Measurements from ENCODE around the gene YIPF1.
"Not testable (repeated sequence)": the region's sequence is repeated elsewhere in the genome, so short reads cannot be mapped to it uniquely, and the experiment has no call there.

The YIPF1 gene

DNA sequence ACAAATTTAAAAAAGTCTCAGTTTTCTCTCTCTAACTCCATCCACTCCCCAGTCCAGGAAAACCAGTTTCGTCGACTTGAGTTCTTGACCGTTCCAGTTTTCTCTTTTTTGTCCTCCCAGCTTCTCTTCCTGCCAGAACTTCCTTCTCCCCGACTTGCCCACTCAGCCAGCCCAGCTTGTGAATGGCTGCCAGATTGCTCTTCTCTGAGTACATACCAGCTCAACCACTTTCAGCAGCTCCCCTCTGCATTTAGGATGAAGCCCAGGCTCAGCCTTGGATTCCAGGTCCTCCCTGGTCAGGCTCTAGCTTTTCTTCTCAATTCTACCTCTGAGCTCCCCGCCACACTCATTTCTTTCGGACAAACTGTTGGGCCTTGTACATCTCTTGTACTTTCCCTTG, 5.8 kb upstream of the YIPF1 start:
- DNase-seq (ENCODE audit: low read depth in 2 of 3, low spot score in 2 of 3), result no peak

DNA sequence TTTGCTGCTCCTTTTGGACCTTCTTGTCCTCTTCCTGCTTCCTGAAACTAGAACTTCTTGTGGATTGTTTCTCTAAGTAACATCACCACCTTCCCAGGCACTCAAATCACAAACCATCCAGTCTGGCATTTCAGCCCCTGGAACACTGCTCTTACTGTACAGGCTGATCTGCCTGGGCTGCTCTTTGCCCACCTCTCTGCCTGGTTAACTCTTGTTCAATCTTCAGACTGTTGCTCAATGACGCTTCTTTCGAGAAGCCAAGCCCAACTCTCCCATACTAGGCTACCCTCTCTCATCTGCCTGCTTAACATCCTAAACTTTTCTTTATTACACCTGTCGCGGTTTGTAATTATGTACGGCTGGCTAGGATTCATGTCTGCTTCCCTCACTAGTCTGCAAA, 5.0 kb upstream of the YIPF1 start:
- no peak for DNase-seq (ENCODE audit: low read depth in 2 of 3, low spot score in 2 of 3)

DNA sequence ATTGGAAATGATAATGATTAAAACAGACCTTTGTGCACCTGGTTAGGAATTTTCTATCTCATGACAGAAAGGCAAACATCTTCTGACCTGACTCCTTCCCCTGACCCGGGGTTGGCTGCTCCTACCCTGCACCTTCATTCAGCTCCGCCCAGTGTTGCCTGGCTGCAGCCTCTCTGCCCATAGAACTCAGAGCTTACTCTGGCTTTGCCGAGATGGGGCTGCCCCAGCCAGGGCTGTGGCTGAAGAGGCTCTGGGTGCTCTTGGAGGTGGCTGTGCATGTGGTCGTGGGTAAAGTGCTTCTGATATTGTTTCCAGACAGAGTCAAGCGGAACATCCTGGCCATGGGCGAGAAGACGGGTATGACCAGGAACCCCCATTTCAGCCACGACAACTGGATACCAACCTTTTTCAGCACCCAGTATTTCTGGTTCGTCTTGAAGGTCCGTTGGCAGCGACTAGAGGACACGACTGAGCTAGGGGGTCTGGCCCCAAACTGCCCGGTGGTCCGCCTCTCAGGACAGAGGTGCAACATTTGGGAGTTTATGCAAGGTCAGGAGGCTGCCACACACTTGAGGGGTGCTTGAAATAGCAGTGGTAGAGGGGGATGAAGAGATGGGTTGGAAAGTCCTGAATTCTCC, 4.5 kb upstream of the YIPF1 start, which contains the start of gene DIO1:
Gene DIO1, plus strand, starts transcription at position 189 of the 638 bp plus-strand sequence. Its CDS starts 24 bp downstream, at position 213.
- DNase-seq (ENCODE audit: low read depth in 2 of 3, low spot score in 2 of 3), result no peak

DNA sequence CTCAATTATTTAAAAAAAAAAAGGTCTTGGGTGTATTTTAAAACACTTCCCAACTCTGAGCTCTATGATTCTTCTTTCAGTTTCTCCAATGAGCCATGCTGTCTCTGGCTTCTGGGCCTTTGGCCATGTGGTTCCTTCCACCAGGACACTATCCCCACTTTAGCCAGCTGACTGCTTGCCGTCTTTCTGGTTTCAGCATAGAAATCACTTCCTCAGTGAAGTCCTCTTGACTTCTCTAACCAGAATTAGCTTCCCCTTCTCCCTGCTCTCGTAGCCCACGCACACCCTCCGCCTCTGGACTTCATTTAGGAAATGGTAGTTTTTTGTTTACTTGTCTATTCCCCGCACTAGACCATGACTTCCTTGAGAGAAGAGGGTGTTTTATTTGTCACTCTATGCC, 3.3 kb upstream of the YIPF1 start:
- no peak for DNase-seq (ENCODE audit: low read depth in 2 of 3, low spot score in 2 of 3)

DNA sequence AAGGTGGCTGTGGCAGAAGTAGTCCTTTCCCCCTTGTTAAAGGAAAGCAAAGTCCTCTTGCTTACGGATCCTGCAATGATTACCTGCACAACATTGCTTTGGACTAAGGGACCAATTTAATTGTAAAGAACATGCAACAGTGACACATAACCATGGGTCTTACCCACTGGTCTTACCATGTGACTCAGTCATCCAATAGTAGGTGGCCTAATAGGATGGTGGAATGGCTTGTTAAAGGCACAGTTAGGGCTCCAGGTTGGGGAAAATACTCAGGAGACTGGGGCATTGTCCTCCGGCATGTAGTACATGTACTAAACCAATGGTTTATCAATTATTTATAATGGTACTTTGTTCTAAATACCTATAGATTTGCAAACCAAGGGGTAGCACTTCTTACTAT, 2.1 kb upstream of the YIPF1 start:
- no peak for DNase-seq (ENCODE audit: low read depth in 2 of 3, low spot score in 2 of 3)

DNA sequence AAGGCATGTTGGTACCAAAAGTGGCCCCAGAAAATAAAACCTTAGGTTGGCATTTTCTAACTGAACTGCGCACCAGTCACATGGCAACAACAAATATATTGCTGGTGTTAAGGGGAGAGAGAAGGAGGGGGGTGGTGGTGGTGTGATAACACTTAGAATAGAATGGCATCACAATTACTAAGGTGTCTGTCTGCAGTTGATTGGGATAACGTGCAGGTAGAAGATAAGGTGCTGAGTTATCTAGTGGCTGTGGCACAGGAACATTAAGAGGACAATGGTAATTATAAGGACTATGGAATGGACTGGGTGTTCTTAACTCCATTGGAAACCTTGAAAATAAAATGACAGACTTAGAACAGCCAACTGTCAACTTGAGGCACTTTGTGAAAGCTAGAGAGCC, 1.4 kb upstream of the YIPF1 start:
- DNase-seq (ENCODE audit: low read depth in 2 of 3, low spot score in 2 of 3), result no peak

DNA sequence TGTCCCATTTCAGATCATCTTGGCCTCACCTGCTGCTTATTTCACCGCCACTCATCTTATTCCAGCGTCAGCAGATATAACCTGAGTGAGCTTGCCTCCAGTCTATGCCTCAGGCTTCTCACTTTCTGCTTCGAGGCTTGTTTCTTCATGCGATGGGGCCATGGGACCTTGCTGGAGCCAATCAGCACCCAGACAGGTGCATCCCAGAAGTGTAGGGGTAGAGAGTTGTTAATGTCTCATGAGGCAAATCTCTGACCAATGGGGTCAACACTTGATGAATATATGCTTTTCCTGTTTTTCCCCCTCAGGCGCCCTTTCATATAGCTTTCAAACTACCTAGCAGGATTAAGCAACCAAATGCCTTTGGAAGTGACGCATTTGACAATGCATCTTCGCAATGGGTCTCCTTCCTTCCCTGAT, 935 bp upstream of the YIPF1 start:
- DNase-seq (ENCODE audit: low read depth in 2 of 3, low spot score in 2 of 3), result no peak

DNA sequence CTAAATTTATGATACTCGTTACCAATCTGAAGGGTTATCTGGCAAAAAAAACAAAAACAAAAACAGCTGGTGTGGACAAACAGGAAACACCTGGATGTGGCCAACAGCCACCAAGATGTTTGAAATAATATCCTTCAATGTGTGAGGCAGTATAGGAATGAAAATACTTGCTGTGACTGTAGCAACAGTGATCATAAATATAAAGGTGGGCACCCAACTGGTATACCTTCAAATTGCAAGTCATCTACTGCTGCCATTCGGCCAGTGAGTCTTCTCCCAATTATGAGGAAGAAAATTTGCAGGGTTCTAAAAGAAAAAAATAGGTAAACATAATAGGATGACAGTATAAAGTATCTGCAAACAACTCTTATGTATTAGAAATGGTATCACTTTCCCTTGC, 916 bp downstream of the YIPF1 start:
- DNase-seq (ENCODE audit: low read depth in 2 of 3, low spot score in 2 of 3), result no peak

DNA sequence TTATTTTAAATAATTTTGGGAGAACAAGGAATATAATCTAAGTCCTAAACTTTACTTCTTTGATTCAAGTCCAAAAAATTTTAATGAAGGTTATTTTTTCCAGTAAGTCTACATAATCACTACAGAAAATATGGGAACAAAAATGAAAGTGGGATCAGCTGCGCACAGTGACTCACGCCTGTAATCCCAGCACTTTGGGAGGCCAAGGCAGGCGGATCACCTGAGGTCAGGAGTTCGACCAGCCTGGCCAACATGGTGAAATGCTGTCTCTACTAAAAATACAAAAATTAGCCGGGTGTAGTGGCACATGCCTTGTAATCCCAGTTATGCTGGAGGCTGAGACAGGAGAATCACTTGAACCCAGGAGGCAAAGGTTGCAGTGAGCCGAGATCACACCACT, 6.0 kb downstream of the YIPF1 start:
- not testable (repeated sequence) for DNase-seq (ENCODE audit: low read depth in 2 of 3, low spot score in 2 of 3)

DNA sequence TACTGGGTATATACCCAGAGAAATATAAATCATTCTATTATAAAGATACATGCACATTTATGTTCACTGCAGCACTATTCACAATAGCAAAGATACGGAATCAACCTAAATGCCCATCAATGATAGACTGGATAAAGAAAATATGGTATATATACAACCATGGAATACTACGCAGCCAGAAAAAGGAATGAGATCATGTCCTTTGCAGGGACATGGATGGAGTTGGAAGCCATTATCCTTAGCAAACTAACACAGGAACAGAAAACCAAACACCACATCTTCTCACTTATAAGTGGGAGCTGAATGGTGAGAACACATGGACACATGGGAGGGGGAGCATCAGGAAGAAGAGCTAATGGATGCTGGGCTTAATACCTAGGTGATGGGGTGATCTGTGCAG, 7.7 kb downstream of the YIPF1 start:
- DNase-seq (ENCODE audit: low read depth in 2 of 3, low spot score in 2 of 3), result not testable (repeated sequence)

DNA sequence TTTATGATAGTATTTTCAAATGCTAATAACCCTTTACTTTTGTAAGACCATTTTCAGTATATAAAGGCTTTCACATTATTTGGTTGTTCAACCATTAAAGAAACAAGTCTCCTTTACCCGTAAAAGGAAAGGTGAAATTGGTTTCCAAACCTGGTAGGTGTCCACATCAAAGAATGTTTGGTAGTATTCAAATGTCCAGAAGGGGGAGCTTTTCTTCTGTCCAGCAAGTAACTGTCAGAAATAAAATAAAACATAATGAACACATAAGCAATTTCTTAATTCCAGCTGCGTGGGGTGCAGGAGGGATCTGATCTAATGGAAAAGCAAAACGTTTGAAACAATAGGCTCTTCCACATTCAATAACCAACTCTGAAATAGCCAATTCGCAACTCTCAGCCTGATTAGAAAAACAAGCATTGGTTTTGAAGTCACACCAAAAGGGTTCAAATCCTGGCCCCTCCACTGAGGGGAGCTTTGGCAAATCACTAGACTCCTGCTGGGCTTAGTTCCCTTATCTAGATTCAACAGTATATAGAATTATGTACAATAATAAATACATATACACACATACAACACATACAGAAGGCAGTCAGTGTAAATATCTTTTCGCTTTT, 11.0 kb downstream of the YIPF1 start:
- DNase-seq (ENCODE audit: low read depth in 2 of 3, low spot score in 2 of 3), result no peak

DNA sequence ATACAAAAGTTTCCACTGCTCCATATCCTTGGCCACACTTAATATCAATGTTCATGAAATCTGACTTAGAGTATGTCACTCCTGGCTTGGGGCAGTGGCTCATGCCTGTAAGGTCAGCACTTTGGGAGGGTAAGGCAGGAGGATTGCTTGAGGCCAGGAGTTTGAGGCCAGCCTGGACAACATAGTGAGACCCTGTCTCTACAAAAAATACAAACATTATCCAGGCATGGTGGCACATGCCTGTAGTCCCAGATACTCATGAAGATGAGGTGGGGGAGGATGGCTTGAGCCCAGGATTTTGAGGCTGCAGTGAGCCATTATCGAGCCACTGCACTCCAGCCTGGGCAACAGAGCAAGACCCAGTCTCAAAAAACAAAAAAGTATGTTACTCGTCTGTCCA, 14.4 kb downstream of the YIPF1 start:
- DNase-seq (ENCODE audit: low read depth in 2 of 3, low spot score in 2 of 3), result not testable (repeated sequence)

DNA sequence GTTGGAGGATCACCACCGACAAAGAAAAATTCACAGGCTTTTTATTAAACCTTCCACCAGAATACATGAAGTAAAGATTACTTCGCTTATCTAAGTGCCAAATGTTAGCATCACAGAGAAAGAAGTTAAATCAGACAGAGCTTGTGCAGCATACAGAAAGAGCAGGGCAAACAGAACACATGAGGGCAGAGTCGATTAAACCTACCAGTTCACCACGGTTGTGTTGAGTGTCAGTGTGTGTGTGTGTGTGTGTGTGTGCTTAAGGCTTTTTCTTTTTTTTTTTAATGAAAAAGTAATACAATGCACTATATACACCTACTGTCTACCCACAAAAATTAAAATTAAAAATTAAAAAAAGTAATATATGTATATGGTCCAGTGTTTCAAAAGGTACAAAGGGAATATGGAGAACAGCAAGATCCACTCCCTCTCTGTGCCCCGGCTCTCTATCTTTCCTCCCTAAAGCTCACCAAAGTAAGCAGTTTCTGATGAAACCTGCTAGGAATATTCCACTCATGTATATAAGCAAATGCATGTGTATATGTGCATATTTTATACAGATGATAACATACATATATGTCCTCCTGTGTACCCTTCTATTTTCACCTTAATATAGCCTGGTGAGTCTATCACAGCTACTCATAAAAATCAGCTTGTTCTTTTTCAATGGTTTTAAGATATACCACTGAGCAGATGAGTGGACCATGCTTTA, 17.7 kb downstream of the YIPF1 start:
- DNase-seq (ENCODE audit: low read depth in 2 of 3, low spot score in 2 of 3), result no peak

DNA sequence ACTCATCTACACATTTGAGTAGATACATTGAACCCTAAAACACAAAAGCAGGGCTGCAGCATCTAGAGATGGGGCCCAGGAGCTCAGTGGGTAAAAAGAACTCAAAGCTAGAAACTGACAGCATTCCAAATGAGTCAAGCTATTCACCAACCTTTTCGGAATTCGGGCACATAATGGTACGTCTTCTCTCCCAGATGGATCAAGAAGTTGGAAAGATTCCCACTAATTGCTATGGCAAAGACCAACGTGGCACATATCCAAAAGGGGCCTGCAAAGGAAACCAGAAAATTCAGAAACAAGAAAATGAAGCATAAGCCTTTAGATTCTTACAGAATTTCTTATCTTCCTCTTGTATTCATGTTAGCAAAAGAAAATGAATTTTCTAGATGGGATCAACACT, 18.4 kb downstream of the YIPF1 start:
- DNase-seq (ENCODE audit: low read depth in 2 of 3, low spot score in 2 of 3), result no peak

DNA sequence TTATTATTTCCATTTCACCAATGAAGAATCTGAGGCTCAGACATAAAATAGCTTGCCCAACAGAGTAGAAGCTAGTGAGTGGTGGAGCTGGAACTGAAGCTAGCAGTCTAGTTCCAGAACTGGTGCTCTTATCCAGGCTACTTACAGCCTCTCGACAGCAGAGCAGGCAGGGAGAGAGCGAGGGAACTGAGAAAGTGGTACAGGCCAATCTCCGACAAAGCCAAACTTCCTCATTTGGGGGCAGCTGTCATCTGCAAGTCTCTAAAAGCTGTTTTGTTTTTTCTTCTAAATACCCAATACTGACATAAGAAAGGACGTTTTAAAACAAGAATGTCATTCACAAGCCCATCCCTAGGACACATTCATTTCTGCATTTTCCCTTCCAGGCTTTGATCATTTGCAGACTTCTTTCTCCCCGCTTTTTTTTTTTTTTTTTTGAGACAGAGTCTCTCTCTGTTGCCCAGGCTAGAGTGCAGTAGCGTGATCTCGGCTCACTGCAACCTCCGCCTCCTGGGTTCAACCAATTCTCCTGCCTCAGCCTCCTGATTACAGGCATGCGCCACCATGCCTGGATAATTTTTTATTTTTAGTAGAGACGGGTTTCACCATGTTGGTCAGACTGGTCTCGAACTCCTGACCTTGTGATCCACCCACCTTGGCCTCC, 20.0 kb downstream of the YIPF1 start:
- no peak for DNase-seq (ENCODE audit: low read depth in 2 of 3, low spot score in 2 of 3)

DNA sequence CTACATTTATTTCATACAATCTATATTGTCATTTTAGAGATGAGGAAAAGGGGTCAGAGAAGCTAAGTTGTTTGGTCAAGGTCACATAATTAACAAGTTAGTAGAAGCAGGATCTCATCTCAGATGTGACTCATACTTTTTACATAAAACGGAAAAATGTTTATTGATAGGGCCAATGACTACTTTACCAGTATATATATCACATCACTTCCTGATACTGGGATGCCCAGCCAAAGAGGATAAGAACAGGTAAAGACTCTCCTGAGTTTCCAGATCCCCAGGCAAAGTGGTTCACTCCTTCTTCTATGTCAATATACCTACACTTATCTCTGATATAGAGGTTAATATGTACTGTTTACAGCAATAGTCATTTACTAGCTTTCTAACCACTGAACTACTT, 21.0 kb downstream of the YIPF1 start:
- DNase-seq (ENCODE audit: low read depth in 2 of 3, low spot score in 2 of 3), result no peak

DNA sequence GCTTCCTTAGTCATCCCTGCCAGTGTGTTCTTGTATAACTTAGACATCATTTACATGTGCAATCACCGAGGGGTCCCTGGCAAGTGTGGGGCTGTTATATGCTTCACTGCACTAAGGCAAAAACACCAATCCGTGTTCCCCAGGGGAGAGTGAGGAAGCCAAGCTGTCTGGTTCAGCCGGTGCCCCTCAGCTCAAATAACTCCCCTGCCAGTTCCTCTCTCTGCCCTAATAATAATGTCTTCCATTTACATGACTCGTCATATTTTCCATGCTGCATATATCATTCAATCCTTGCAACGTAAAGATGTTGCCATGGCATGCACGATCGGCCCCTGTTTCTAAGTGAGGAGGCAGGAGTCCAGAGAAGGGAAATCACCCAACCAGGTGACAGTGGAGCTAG, 27.1 kb downstream of the YIPF1 start:
- DNase-seq (ENCODE audit: low read depth in 2 of 3, low spot score in 2 of 3), result no peak

DNA sequence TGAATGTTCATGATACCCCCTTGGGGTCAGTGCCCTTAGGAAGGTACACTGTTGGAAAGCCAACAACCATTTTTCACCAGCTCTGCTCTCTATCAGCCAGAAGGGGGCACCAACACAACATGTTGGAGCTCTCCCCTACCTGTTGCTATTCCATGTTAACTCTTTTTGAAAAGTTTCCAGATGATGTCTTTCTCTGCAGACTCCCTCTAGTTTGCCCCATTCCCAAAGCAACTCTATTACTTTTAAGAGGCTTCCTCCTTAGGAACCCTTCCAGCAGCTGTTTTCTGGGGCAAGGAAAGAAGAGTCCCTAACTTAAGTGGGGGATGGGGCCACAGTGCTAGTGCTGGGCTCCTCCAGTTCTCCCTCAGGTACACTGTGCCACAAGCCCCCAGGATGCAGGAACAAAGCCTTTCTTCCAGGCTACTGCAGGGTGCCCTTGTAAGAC, 28.6 kb downstream of the YIPF1 start:
- no peak for DNase-seq (ENCODE audit: low read depth in 2 of 3, low spot score in 2 of 3)

DNA sequence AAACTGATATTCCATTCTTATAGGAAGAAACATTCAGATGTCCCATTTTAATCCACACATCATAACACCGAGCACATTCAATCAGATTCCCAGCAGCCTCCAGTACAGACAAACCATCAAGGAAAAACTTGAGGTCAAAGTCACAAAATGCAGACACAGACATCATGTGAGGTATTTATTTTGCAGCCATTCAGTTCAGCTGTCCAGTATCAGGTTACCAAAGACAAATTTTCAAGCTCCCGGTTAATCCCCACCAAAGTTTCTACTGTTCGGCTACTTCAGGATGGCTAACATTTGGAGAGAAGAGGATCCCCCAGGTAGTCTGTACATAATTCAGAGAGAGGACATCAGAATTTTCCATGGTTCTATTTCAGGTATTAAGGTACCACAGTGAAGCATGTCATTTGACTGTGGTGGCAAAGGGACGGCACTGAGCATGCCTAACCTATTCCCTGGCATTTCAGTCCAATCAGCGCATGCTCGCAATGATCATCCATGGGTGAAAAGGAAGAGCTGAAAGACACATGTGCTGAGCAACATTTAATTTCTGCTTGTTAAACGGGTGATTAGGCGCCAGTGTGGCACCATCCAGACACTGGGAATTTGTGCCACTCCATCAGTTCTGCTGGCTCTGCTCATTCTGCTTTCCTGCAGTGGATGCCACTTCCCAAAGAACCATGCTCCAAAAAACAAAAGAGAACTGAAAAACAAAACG, 37.9 kb downstream of the YIPF1 start:
- no peak for DNase-seq (ENCODE audit: low read depth in 2 of 3, low spot score in 2 of 3)

DNA sequence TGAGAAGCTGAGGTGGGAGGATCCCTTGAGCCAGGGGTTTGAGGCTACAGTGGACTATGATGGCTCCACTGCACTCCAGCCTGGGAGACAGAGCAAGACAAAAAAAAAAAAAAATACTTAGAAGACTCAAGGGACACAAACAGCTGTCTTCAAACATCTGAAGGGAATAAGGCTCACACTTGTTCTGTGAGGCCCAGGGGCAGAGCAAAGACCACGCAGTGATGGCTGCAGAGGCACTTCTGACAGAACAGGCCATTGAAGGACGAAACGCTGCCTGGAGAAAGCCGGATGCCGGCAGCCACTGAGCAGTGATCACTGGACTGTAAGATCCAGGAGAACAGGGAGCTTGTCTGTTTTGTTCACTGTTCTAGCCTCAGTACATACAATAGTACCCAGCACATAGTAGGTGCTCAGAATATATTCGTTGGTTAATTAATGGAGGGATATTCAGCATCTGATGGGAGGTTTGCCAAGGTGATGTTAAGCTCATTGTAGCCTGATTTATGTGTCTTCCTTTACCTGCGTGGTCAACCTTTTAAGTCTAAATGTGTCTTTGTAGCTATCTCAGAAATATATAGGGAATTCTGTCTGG, 39.4 kb downstream of the YIPF1 start:
- DNase-seq (ENCODE audit: low read depth in 2 of 3, low spot score in 2 of 3), result no peak

DNA sequence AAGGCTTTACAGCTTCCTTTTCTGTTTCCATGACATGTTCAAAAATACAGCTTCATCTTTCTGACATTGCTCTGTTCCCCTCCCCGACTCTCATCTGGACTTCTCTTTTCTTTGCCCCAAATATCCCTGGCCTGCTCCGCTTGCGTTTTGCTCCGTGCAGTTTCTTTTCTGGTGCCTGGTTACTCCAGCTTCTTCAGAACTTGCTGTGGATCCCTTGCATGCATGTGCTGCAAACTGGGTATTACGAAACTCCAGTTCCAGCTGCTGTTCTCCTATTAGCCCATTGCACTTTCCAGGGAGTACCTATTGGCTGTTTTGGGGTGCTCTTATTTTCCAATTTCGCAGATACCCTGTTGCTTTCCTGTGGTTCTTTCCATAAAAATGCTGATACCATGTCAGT, 41.6 kb downstream of the YIPF1 start:
- DNase-seq (ENCODE audit: low read depth in 2 of 3, low spot score in 2 of 3), result no peak
